Sigmoid colon (tissue), 7 donors: ENCODE results near the gene DNAH17. TPM values are rescaled to one million over a fixed set of nuclear protein-coding genes. Genes with fewer than 3 reads are reported as not detected.

Source experiments
- DNase-seq: peaks from one replicate; pipeline ENCODE4 v3.0.0-alpha.2; 2019
- H3K27ac ChIP-seq, 4 donors: fragments of 200-600 bp; sonication (generic); one replicate each; pipeline ENCODE4 v1.5.1; 2016 to 2019; ENCODE audit warnings: mild to moderate bottlenecking in 1 of 4
- H3K27me3 ChIP-seq, 3 donors: fragments of 200-600 bp; sonication (generic); one replicate each; pipeline ENCODE4 v1.5.1; 2019; ENCODE audit warnings: mild to moderate bottlenecking in 1 of 3
- H3K36me3 ChIP-seq, 4 donors: fragments of 200-600 bp; sonication (generic); one replicate each; pipeline ENCODE4 v1.5.1; 2016 to 2019
- H3K4me1 ChIP-seq, 4 donors: fragments of 200-600 bp; sonication (generic); one replicate each; pipeline ENCODE4 v1.5.1; 2017 to 2019
- H3K4me3 ChIP-seq, 4 donors: fragments of 200-600 bp; sonication (generic); one replicate each; pipeline ENCODE4 v1.5.1; 2017 to 2019; ENCODE audit warnings: mild to moderate bottlenecking in 2 of 4, moderate library complexity in 1 of 4
- H3K9me3 ChIP-seq, 4 donors: fragments of 200-600 bp in 3 of 4; sonication (generic) in 3 of 4; one replicate each; pipeline versions ENCODE4 v1.5.1 to v1.6.1; 2013 to 2019
- CTCF ChIP-seq, 4 experiments: fragments of 450-650 bp in 3 of 4; fragments of 200-600 bp in 1 of 4; IDR thresholded peaks; one replicate each; pipeline ENCODE4 v1.5.1; 2016 to 2019; ENCODE audit warnings: antibody characterized with exemption in 4 of 4, mild to moderate bottlenecking in 3 of 4, moderate library complexity in 2 of 4
- EP300 ChIP-seq, 4 donors: sonication (generic); formaldehyde crosslinking; IDR thresholded peaks; one replicate each; pipeline ENCODE4 v1.6.1; 2017; ENCODE audit warnings: antibody characterized with exemption in 4 of 4
- POLR2A ChIP-seq, 2 donors: fragments of 450-650 bp; IDR thresholded peaks; one replicate each; pipeline ENCODE4 v1.6.1; 2016; ENCODE audit warnings: antibody characterized with exemption in 2 of 2, mild to moderate bottlenecking in 2 of 2, moderate library complexity in 2 of 2
- POLR2AphosphoS5 ChIP-seq, 4 donors: sonication (generic); formaldehyde crosslinking; IDR thresholded peaks; one replicate each; pipeline ENCODE4 v1.6.1; 2017; ENCODE audit warnings: antibody characterized with exemption in 4 of 4
- WGBS, 2 donors: extraction: QIAGEN DNeasy Blood & Tissue Kit; methylation state at CpG; one replicate each; pipeline ENCODE4 v1.1.7; 2013; 5-methylcytosine and 5-hydroxymethylcytosine counted together
- intact Hi-C: fragments of 100-400 bp; cut with DNase I; formaldehyde crosslinking; loops from one replicate; pipeline ENCODE4 v1.15.1; 2023
- polyA plus RNA-seq, 3 donors: library from polyadenylated mRNA; stranded (reverse); fragments of 200-250 nt; gene quantifications; one replicate each; pipeline ENCODE4 v1.2.3, GENCODE V29; 2013
- total RNA-seq, 4 donors: library from RNA; depleted of rRNA; stranded (reverse); fragments of >200 nt; gene quantifications; one replicate each; pipeline ENCODE4 v1.1.0, GENCODE V29; 2016
- donor health status: healthy with polysubstance abuse.
- donor health status: Bipolar disorder and iron deficiency.
- donor health status: healthy.

The DNAH17 gene
- total and polyA plus RNA-seq, 7 donors = 0.07 to 0.68 (median 0.26) TPM; not detected in 3

GRCh38 chr17:78532311-78532710 lies 44.9 kb downstream of the DNAH17 start:
- intact Hi-C loops = no loop called here
- WGBS, 2 donors = 25 to 71% methylated on average over 5 of the region's 5 CpGs

GRCh38 chr17:78530675-78531074 lies 46.5 kb downstream of the DNAH17 start:
- no peak for DNase-seq
- H3K27me3 ChIP-seq = no peaks in the 10 kb centered on the region
- intact Hi-C loops = no loop called here
- no peak for TF ChIP-seq EP300 (IDR thresholded peaks at IDR 0.05)
- TF ChIP-seq POLR2AphosphoS5 (IDR thresholded peaks at IDR 0.05) = no peak
- TF ChIP-seq POLR2A (IDR thresholded peaks at IDR 0.05) = no peak
- TF ChIP-seq CTCF (IDR thresholded peaks at IDR 0.05) = no peak
- H3K36me3 ChIP-seq = no peaks in the 10 kb centered on the region
- no peak overlapping the region for H3K4me3 ChIP-seq
- no peak overlapping the region for H3K27ac ChIP-seq
- H3K4me1 ChIP-seq = peaks cover 0 to 9% (median 0%) of the 10 kb centered on the region in 4 donors
- 56 to 75% methylated on average over 2 of the region's 2 CpGs for WGBS, 2 donors
- H3K9me3 ChIP-seq = no peaks in the 10 kb centered on the region

More at GRCh38 chr17:78532311-78532710, 44.9 kb downstream of the DNAH17 start:
- no peak for DNase-seq
- Histone ChIP-seq H3K27me3 (no peaks in the 10 kb centered on the region), H3K4me1 (peaks cover 0 to 11% (median 0%) of the 10 kb centered on the region in 4 donors), H3K27ac (no peak overlapping the region), H3K4me3 (no peak overlapping the region), H3K9me3 (no peaks in the 10 kb centered on the region), H3K36me3 (no peaks in the 10 kb centered on the region)
- no peak for TF ChIP-seq EP300 (IDR thresholded peaks at IDR 0.05)
- TF ChIP-seq POLR2A (IDR thresholded peaks at IDR 0.05) = no peak
- no peak for TF ChIP-seq POLR2AphosphoS5 (IDR thresholded peaks at IDR 0.05)
- TF ChIP-seq CTCF (IDR thresholded peaks at IDR 0.05) = no peak

- Histone ChIP-seq H3K9me3 (no peaks in the 10 kb centered on the region), H3K4me3 (no peak overlapping the region), H3K27me3 (no peaks in the 10 kb centered on the region), H3K27ac (no peak overlapping the region), H3K4me1 (peaks cover 0 to 3% (median 0%) of the 10 kb centered on the region in 4 donors), H3K36me3 (no peaks in the 10 kb centered on the region)
- intact Hi-C loops = no loop called here
- DNase-seq = no peak
- no peak for TF ChIP-seq CTCF (IDR thresholded peaks at IDR 0.05)
- 25 to 83% methylated on average over 29 of the region's 29 CpGs for WGBS, 2 donors
Measured at GRCh38 chr17:78529871-78530670, 47.1 kb downstream of the DNAH17 start.

- intact Hi-C loops = no loop called here
- Histone ChIP-seq H3K4me1 (no peaks in the 10 kb centered on the region), H3K27ac (no peak overlapping the region), H3K9me3 (no peaks in the 10 kb centered on the region), H3K36me3 (no peaks in the 10 kb centered on the region), H3K4me3 (no peak overlapping the region), H3K27me3 (no peaks in the 10 kb centered on the region)
- TF ChIP-seq POLR2AphosphoS5 (IDR thresholded peaks at IDR 0.05) (no peak), EP300 (IDR thresholded peaks at IDR 0.05) (no peak), POLR2A (IDR thresholded peaks at IDR 0.05) (no peak), CTCF (IDR thresholded peaks at IDR 0.05) (no peak)
- 38 to 86% methylated on average over 11 of the region's 11 CpGs for WGBS, 2 donors
- DNase-seq = no peak
Measured at GRCh38 chr17:78529251-78529650, 47.9 kb downstream of the DNAH17 start.

GRCh38 chr17:78528541-78528940 lies 48.7 kb downstream of the DNAH17 start:
- peak; percentile 57 for DNase-seq
- Histone ChIP-seq H3K9me3 (no peaks in the 10 kb centered on the region), H3K27ac (no peak overlapping the region), H3K4me1 (no peaks in the 10 kb centered on the region), H3K4me3 (no peak overlapping the region), H3K27me3 (no peaks in the 10 kb centered on the region), H3K36me3 (no peaks in the 10 kb centered on the region)
- intact Hi-C loops = no loop called here
- 18 to 48% methylated on average over 10 of the region's 10 CpGs for WGBS, 2 donors
- TF ChIP-seq POLR2AphosphoS5 (IDR thresholded peaks at IDR 0.05) = no peak
- no peak for TF ChIP-seq CTCF (IDR thresholded peaks at IDR 0.05)
- TF ChIP-seq EP300 (IDR thresholded peaks at IDR 0.05) = no peak
- no peak for TF ChIP-seq POLR2A (IDR thresholded peaks at IDR 0.05)
